NCI-H1417 treated with DMSO at 0.1 percent for 48 hours (cell line): ENCODE measurements around the gene KLK6.
"Not testable (repeated sequence)": the region's sequence is repeated elsewhere in the genome, so short reads cannot be mapped to it uniquely, and the experiment has no call there.

Experiments used
- DNase-seq: peaks from one replicate; lab custom pipeline; 2025; lab: John Stamatoyannopoulos, UW

The KLK6 gene

GRCh38 chr19:50992666-50993035 is 23.3 kb upstream of the KLK6 start:
- DNase-seq: no peak

GRCh38 chr19:50984416-50984815 is 15.0 kb upstream of the KLK6 start:
- not testable (repeated sequence) for DNase-seq

- DNase-seq: no peak
These were observed 14.4 kb upstream of the KLK6 start, which contains the start of gene KLK7 for GRCh38 chr19:50983625-50984292. Gene KLK7, minus strand, starts transcription at chr19:50983917. Its CDS starts 1,518 bp downstream, at chr19:50982399.

GRCh38 chr19:50982186-50982585 is 12.8 kb upstream of the KLK6 start:
- no peak for DNase-seq

- DNase-seq: no peak
These were observed 12.3 kb upstream of the KLK6 start for GRCh38 chr19:50981587-50982146.

- no peak for DNase-seq
These were observed 10.8 kb upstream of the KLK6 start for GRCh38 chr19:50980208-50980607.

GRCh38 chr19:50979758-50980157 is 10.4 kb upstream of the KLK6 start:
- DNase-seq: no peak

- DNase-seq: no peak
These were observed 9.5 kb upstream of the KLK6 start for GRCh38 chr19:50978772-50979390.

- DNase-seq: no peak
These were observed 8.2 kb upstream of the KLK6 start for GRCh38 chr19:50977626-50978025.

GRCh38 chr19:50975766-50976165 is 6.4 kb upstream of the KLK6 start:
- DNase-seq: no peak

GRCh38 chr19:50974702-50975556 is 5.5 kb upstream of the KLK6 start:
- no peak for DNase-seq

- no peak for DNase-seq
These were observed 3.5 kb upstream of the KLK6 start for GRCh38 chr19:50972795-50973376.

GRCh38 chr19:50969810-50970209 is 419 bp upstream of the KLK6 start:
- DNase-seq: not testable (repeated sequence)

GRCh38 chr19:50968716-50969412 is 527 bp downstream of the KLK6 start:
- DNase-seq: no peak

GRCh38 chr19:50967929-50968715 is 1.3 kb downstream of the KLK6 start:
- DNase-seq: no peak

- no peak for DNase-seq
These were observed 5.1 kb downstream of the KLK6 start for GRCh38 chr19:50964266-50964665.

GRCh38 chr19:50963381-50963780 is 6.0 kb downstream of the KLK6 start:
- no peak for DNase-seq

GRCh38 chr19:50962245-50962644 is 7.1 kb downstream of the KLK6 start:
- DNase-seq: no peak

- no peak for DNase-seq
These were observed 9.5 kb downstream of the KLK6 start for GRCh38 chr19:50959731-50960500.

GRCh38 chr19:50957587-50957986 is 11.8 kb downstream of the KLK6 start:
- DNase-seq: no peak
